Kidney capillary endothelial cell (primary cell): Measurements from ENCODE around the gene TIGD6.
"Not testable (repeated sequence)": the region's sequence is repeated elsewhere in the genome, so short reads cannot be mapped to it uniquely, and the experiment has no call there.

Experiments used
- DNase-seq: peaks from one replicate; pipeline ENCODE4 v3.0.0-alpha.2; 2018; ENCODE audit warnings: low spot score

TIGD6 gene

DNA sequence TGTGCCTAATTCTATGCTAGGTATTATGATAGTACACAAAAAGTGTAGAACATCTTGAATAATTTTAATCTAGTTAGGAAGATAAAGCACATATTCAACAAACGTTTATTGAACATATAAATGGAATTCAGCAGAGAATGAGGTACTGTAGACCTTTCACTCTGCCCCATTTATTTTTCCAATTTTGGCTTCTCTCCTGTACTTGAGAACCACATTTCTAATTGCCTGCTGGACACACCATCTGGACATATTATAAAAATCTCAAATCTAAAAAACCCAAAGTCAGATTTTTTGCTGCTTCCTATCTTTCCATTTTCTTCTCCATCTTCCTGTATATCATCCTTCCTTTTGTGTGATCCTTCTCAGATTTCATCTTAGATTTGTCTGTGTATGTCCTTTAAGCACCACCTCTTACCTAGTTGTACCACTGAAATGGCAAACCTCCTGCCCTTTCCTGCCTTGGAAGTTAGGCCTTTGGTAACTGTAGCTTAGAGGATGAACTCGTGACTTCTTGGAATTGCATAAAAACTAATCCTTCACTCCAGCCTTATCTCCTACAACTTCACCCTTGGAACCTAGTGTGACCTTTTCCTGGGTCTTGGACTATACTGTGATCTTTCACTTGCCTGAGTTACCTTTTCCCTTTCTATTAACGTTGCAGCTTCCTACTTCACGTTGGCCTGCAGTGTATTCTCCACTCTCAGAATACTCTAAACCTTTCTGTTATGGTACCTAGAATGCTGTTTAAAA is 31.1 kb downstream of the TIGD6 start:
- DNase-seq, result no peak

DNA sequence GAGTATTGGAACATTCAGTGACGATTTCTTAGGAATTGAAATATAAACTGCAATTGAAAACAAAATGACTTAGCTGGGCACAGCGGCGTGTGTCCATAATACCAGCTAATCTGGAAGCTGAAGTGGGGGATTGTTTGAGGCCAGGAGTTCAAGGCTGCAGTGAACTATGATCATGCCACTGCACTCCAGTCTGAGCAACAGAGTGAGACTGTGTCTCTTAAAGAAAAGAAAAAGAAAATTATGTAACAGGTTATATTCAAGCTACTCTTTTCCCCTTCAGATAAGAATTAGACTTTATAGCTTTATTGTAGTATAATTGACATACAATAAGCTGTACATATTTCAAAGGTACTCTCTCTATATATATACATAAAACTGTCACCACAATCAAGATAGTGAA is 33.5 kb downstream of the TIGD6 start:
- no peak for DNase-seq

DNA sequence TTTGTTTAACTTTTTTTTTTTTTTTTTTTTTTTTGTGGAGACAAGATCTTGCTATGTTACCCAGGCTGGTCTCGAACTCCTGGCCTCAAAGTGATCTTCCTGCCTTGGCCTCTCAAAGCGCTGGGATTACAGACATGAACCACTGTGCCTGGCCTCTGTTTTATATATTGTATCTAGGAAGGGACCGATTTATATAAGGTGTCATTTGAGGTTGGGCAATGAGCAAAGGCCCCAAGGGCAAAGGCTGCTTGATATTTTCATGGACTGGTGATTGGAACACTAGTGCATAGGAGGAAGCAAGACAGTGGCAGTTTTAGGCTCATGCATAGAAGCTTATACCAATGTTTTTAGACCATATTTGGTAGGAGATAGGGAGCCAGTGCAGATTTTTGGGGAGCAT is 36.7 kb downstream of the TIGD6 start:
- no peak for DNase-seq

DNA sequence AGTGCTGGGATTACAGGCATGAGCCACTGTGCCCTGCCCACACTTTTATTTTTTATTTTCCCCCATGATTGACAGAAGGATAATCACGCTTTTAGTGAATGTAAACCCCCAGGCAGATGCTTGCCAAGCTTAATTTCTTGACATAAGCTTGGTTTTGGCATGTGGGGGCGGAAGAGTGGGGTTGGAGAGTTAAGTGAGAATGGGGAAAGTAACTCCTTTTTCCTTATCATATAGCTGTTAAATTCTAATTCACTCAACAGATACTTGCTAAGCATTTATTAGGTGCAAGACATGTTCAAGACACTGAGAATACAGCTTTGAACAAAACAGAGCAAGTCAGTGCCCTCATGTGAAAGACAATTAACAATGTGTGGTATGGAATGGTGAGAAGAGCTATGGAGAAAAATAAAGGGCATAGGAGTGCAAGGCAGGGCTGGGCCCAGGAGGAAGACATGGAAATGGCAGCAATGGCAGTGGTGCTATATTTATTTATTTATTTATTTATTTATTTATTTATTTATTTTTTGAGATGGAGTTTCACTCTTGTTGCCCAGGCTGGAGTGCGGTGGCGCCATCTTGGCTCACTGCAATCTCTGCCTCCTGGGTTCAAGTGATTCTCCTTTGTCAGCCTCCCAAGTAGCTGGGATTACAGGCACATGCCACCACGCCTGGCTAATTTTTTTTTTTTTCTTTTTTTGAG is 37.7 kb downstream of the TIGD6 start:
- DNase-seq, result no peak

DNA sequence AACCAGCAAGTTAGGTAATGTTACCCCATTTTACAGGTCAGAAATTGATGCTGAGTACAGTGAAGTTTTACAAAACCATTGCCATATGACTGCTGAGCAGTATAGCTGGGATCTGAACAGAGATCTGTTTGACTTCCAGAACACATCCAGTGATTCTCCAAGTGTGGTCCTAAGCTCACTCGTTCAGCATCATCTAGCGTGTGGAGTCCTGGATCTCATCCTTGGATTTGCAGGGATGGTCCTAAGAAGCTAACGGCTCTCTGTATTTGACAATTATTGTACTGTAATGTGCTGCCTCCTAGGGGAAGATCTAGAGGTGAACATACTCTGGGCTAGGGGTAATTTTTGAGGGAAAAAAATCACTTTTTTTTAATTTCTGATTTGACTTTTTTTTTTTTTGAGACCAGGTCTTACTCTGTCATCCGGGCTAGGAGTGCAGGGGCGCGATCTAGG is 38.5 kb downstream of the TIGD6 start:
- peak; percentile 56 for DNase-seq

DNA sequence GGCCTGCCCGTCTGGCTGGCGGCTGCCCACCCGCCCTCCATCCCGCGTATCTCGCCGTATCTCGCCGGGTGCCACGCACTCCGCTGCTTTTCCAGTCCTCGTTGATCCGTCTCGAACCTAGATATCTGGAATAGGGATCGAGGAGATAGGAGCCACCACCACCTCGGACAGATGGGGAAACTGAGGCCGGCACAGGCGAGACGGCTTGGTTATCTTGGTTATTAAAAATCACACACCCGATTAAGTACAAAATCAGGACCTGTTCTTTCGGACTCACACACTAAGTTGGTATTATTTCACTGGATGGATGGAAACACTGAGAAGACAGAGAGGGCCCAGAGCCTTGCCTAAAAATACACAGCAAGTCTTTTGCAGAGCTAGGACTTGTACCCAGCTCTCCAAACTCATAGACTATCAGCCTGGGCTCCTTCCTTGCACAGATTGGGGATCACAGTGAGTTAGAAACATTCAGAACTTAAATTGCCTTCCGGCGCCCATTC is 39.2 kb downstream of the TIGD6 start:
- DNase-seq, result peak; percentile 10

DNA sequence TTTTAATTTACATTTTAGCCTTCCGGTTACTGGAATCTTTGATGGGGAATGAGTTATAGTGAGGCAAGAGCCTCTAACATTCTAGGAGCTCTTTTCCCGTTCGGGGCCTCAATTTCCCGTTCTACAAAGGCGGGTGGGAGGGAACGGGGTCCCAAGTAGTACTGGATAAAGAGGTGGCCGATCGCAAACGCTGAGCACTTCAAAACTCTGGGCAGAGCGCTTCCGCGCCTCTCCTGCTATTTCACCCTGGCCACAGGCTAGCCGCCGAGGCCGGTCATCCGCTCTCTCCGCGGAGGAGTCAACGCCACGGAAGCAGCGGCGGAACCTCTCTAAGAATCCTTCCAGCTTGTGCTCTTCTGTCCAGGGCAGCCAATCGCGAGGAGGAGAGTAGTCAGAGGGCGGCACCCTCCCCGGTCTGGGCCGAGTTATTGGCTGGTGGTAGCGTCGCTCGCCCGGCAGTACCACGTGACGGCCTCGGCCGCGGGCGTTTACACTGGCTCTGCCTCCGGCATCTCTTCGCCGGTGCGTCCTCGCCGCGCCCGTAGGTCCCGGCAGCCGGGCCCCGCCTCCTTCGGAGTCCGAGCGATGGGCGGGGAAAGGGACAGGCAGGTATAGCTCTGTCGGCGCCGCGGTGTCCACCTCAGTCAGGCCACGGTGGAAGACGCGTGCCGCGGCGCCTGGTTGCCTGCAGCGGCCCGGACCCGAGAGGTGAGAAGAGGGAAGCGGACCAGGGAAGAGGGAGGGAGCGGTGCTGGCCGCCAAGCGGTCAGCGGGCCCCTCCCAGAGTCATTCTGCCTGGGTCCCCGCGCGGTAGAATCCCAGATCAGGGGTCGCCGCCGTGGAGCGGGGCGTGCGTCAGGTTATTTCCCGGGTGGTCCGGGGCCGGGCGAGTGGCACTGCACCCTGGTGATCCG is 39.9 kb downstream of the TIGD6 start, which contains the start of gene SLC26A2:
TSS of gene SLC26A2 (plus strand) at position 487 of the 914 bp plus-strand sequence. CDS start 16,895 bp downstream, outside the sequence.
- peak; percentile 97 for DNase-seq

DNA sequence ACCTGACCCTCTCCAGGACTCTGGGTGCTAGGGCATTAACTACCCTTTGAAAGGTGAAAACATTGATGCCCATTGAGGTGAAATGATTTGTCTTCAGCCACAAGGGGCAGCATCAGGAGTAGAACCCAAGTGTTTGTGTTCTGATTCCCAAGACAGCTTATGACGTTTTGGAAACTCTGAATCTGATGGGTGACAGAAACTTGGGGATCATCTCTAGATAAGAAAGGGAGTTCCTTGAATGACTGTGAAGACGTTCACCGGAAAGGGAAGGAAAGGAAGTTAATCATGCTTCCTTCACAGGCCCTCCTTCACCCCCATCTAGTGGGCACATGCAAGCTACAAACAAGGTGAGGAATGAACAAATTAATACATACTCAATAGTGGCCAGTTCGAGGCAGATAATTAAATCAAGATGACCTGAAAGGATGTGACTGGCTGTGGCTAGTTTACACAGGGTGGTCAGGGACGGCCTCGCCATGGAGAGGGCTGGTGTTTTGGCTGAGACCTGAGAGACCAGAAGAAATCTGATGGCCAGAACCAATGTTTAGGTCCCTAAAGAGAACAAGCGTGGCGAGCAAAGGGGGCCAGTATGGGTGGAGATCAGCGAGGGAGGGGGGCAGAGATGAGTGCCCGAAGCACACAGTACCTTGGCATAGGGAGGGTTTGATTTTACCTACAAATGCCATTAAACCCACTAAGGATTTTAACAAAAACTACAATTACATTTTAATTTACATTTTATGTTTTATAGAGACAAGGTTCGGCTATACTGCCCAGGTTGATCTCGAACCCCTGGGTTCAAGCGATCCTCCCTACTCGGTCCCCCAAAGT is 40.8 kb downstream of the TIGD6 start:
- peak; percentile 87 for DNase-seq

DNA sequence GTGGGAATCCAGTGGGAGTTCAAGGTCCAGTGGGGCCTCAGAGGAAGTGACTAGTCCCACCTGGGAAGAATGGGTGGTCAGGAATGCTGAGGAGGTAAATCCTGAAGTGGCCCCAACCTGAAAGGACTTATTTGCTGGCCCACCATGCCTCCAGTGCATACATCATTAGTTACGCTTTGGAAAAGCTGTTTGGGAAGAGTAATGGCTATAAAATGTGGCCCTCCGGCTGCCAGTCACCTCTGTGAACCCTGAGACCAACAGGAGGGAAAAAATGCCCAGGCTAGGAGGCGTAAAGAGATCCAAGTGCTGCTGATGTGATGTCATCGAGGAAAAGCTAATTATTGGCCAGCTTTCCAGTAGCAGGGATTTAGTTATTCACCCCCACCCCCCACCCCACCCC is 42.6 kb downstream of the TIGD6 start:
- no peak for DNase-seq

DNA sequence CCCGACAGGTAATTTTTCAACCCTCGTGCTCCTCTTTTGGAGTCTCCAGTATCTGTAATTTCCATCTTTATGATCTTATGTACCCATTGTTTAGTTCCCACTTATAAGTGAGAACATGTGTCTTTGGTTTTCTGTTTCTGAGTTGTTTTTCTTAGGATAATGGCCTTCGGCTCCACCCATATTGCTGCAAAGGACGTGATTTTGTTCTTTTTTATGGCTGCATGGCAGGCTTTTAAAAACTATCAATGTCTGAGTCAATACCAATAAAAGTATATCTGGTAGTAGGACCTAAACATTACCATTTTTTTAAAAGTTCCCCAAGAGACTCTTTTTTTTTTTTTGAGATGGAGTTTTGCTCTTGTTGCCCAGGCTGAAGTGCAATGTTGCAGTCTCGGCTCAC is 43.8 kb downstream of the TIGD6 start:
- DNase-seq, result no peak

DNA sequence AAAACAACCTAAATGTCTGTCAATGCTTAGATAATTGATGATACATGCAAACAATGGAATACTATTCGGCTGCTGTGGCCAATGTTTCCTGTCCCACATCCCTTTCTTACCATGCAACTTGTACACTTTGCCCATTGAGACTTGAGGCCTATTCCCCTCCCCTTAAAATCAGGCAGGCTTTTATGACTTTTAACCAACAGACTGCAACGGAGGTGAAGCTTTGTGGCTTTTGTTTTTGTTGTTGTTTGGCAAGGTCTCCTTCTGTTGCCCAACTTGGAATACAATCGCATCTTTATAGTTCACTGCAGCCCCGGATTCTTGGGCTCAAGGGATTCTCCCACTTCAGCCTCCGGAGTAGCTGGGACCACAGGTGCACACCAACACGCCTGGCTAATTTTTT is 45.7 kb downstream of the TIGD6 start:
- no peak for DNase-seq

DNA sequence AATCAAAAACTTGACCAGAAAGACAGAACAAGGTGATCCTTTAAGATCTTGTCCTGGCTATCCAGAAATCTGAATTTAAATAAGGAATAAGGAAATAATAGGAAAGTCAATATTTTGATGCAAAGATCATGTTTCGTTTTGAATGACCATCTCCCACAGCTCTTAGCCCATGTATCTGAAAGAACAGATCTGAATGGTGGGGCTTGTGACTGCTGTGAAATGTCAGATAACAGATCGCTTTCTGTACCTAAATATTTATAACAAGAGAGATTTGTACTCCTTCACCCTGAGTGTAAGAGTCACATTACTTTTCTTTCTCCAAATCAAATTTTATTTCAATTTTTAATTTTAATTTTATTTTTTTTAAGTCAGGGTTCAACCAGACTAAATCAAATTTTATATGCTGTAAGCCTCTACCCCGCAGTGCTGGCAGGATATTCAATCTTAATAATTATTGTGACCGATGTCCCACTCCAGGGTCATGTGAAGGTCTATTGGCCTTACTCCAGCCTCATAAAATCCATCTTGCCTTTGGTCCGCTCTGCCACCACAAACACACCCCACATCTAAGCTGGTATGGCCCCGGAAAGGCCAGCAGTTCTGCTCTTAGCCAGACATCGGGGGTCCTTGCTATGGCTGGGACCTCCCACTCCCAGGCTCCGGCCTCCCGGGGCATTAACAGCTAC is 46.9 kb downstream of the TIGD6 start:
- no peak for DNase-seq

DNA sequence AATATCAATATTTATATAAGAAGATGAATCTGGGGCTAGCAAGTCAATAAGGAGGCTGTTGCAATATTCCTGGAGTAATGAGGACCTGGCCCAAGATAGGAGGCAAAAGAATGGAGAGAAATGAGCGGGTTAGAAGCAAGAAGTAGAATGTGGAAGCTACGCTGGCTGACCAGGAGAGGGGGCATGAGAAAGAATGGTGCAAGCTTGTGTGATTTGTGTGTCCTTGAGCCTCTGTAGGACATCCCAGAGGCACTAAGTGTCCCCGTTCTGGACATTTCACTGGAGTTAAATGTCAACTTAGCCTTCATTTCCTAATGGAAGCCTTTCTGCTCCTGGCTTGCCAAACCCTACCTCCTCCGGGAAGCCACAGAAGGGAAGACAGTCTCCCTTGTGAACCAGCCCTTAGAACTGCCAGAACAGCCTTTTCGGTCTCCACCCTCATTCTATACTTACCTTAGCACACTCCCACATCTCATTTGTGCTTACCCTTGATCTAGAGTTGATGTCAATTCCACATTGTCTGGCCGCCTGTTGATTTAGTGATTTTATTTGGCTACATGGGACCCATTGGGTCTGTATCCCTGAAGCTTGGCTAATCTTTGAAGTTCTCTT is 49.2 kb downstream of the TIGD6 start:
- DNase-seq, result no peak

DNA sequence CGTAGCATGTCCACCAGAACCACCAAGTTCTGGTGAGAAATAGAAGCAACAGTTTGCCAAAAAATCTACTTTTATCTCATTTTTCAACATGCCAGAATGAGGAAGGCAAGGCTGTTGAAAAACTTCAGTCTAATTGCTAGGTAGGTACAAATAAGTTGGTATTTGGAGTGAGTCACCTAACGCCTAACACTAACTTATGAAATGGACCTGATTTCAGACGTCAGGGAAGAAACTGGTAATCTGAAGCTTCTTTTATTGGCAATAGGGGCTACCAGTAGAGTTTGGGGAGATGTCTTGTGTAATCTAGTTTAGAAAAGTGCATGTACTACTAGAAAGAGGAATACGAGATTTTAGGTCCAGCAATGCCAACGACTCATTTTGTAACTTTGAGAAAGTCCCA is 51.5 kb downstream of the TIGD6 start:
- no peak for DNase-seq

DNA sequence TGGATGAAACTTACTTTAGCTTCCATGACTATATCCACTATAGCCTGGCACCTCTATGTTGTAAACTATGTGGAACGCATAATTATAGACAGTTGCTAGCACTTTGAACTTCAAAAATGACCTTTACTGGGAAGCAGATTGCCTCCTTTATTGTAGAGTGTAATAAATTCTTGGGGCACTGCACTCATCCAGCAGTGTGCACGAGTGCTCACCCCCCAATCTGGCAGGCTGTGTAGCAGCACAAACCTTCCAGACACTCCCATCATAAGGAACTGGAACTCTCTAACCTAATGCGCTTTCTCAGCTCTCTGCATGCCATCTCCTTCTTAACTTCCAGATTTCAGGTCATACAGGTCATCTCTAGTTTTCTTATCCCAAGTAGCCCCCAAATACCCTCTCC is 54.3 kb downstream of the TIGD6 start:
- DNase-seq, result no peak

DNA sequence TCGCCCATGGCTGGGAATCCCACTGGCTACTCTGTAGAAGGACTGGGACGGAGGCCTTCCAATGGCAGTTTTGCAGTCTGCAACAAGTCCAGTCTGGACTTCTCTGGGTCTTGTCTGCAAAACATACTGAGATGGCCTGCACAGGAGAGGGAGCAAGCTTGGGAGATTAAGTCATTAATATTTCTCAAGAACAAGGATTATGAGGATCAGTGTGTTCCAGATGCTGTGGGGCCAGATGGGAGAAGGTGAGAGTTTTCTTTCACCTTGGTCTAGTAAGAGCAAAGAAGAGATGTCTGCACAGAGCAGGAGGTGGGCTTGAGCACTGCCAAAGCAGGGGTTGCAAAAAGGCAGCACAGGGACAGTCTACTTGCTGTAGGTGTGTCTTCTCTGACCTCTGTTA is 55.8 kb downstream of the TIGD6 start, which contains the start of gene PDE6A:
TSS of gene PDE6A (minus strand) at position 128 of the 400 bp plus-strand sequence. CDS start at position 8, 120 bp downstream.
- DNase-seq, result no peak

DNA sequence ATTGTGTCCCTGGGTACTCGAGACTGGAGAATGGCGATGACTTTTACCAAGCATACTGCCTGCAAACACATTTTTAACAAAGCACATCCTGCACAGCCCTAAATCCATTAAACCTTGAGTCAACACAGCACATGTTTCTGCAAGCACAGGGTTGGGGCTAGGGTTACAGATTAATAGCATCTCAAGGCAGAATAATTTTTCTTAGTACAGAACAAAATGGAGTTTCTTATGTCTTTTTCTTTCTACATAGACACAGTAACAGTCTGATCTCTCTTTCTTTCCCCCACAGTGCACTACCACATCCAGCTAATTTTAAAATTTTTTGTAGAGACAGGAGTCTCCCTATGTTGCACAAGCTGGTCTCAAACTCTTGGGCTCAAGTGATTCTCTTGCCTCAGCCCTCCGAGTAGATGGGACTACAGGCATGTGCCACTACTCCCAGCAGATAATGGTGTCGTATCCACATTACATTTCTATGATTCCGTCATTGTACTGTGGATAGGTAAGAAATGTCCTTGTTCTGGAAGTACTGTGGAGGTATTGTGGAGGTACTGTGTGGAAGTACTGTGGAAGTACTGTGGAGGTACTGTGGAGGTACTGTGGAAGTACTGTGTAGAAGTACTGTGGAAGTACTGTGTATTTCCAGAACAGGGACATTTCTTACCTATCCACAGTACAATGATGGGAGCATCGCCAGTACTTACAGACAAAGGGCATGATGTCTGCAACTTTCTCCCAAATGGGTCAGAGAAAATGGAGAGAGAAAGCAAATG is 57.1 kb downstream of the TIGD6 start:
- not testable (repeated sequence) for DNase-seq
